HPDE6-E6E7 (cell line): ENCODE data around the gene DSTYK.
"Not testable (repeated sequence)": the region's sequence is repeated elsewhere in the genome, so short reads cannot be mapped to it uniquely, and the experiment has no call there.

Source experiments
- DNase-seq: peaks from one replicate; pipeline ENCODE4 v3.0.0; 2011; ENCODE audit warnings: missing footprints; ENCODE audit errors: extremely low spot score

Gene DSTYK

GRCh38 chr1:205220421-205220820, 8.9 kb upstream of the DSTYK start:
- DNase-seq = no peak

DNA sequence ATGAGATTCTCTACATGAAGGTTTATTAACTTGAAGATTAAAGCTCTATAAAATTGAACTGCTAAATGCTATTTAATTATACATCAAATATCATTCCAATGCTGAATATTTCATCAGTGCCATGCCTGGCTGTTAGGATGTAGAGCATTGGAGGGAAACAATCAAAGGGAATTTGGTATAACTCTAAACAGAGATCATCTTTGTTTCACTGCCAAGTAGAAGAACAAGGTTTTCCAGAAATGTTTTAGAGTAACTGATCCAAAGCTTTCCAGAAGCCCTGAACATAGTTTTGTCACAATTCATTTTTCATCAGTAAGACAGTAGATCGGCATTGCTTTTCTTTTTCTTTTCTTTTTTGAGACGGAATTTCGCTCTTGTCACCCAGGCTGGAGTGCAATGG, 5.9 kb upstream of the DSTYK start:
- DNase-seq = no peak

DNA sequence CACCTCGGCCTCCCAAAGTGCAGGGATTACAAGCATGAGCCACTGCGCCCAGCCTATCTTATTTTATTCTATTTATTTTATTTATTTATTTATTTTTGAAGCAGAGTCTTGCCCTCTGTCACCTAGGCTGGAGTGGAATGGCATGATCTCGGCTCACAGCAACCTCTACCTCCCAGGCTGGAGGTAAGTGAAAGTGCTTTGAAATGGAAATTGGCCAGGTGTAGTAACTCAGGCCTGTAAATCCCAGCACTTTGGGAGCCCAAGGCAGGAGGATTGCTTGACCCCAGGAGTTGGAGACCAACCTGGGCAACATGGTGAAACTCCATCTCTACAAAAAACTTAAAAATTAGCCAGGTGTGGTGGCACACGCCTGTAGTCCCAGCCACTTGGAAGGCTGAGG, 5.1 kb upstream of the DSTYK start:
- DNase-seq = no peak

DNA sequence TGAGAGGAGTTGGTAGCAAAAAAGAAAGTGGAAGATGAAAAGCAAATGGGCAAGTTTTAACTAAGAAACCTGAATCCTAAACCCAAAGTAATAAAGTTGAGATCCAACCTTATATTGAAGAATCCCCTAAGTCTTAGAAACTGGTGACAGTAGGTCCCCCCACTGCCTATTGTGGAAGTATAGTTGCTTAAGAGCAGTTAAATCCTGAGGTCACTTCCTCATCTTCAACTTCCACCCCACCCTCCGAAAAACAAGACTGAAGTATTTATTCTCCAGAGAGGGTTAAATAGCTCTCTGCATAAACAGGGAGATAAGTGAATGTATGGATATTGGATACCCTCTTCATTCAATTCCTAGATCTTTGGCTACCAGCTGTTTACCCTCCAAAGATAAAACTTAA, 3.3 kb upstream of the DSTYK start:
- no peak for DNase-seq

- no peak for DNase-seq
Measured at GRCh38 chr1:205211839-205212536, 486 bp upstream of the DSTYK start.

DNA sequence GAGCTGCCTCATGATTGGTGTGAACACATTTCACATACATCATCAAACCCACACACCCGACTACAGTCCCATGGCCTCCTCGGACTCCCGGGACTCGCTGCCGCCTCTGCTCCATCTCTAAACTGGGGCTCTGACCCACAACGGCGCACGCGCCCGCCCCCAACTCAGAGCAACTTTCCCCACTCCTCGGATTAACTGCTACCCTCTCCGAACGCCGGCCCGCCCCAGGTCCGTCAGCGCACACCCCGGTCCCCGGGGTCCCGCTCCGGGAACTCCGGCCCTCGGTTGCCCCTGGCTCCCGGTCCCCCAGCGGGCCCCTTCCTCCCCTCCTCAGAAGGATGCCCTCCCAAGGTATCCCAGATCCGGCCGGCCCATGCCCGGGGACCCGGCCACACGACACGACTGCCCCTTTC, 740 bp downstream of the DSTYK start:
- DNase-seq = no peak

GRCh38 chr1:205208811-205209210, 2.7 kb downstream of the DSTYK start:
- no peak for DNase-seq

GRCh38 chr1:205205055-205205454, 6.4 kb downstream of the DSTYK start:
- DNase-seq = no peak

DNA sequence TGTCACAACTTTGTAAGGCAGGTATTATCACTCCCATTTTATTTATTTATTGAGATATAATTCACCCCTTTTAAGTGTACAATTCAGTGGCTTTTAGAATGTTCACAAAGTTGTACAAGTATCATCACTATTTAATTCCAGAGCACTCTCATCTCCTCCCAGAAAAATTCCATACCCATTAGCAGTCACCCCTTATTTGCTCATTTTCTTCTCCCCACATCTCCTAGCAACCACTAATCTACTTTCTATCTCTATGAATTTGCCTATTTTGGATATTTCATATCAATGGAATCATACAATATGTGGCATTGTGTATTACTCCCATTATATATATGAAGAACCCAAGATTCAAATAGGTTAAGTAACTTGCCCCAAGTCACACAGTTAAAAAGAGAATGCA, 7.0 kb downstream of the DSTYK start:
- no peak for DNase-seq

DNA sequence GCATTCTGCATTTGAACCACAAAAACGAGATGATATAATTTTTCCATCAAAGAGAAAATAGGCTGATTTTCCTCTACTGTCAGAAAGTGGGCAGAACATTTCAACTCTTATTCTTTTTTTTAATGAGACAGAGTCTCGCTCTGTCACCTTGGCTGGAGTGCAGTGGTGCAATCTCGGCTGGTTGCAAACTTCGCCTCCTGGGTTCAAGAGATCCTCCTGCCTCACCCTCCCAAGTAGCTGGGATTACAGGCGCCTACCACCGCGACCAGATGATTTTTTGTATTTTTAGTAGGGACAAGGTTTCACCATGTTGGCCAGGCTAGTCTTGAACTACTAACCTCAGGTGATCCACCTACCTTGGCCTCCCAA, 11.6 kb downstream of the DSTYK start:
- DNase-seq = no peak

DNA sequence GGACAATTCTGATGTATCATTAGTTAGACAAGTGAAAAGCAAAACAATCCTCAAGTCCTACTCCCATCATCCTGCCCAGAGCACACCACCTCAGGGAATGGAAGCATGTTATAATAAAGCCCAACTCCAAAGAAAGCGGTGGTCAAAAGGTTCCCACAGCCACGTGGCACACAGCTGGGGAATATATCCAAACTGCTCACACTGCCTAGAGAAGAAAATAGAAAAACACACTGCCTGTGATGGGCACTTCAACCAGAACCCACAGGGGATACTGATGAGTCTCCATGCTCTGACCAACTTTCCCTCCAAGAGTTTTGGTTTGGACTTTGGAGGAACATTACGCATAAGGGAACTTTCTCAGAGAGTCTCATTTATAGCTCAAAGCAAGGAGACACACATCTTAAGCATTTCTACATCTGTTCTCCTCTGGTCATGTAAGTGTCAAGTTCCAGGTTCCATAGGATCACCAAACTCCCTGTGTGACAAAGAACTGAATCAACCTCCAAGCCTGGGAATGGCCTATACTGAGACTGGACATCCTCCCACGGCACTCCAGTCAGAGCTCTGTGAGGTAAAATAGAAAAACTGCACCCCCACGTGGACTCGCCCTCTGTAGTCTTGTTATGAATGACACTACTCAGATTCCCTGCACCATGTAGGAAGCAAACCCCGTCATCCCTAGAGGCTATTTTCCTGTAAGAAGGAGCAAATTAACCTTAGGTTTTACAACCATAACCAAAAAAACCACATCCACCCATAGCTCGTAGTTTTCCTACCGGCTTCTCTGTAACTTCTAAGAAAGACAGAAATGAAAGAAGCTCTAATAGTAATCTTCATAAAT, 12.2 kb downstream of the DSTYK start:
- DNase-seq = no peak

DNA sequence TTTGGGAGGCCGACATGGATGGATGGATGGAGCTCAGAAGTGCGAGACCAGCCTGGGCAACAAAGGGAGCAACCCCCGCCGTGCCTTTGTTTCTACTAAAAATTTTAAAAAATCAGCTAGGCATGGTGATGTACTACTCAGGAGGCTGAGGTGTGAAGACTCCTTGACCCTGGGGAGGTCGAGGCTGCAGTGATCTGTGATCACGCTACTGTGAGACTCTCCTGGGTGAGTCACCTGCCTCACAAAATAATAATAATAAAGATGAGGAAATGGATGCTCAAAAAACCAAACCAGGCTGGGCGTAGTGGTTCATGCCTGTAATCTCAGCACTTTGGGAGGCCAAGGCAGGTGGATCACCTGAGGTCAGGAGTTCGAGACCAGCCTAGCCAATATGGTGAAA, 19.2 kb downstream of the DSTYK start:
- DNase-seq = no peak

GRCh38 chr1:205191622-205192021, 19.9 kb downstream of the DSTYK start:
- DNase-seq = no peak

- DNase-seq = no peak
Measured at GRCh38 chr1:205190845-205191577, 20.5 kb downstream of the DSTYK start.

DNA sequence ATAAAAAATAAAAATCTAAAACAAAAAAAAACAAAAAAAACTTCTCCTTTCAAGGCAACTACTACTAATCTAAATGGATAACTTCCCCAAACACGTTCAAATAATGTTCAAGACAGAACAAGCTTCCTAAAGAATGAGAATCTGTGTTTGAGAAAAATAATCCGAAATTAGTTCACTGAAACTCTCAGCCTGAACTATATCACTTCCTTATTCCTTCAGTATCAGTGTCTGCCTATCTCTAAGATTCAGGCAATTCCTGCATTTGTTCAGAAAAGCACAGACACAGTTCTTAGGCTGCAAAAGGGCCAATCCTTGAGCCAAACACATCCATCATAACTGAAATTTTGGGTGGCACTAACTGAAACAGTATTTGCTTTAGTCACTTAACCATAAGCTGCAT, 22.4 kb downstream of the DSTYK start:
- no peak for DNase-seq

- no peak for DNase-seq
Measured at GRCh38 chr1:205188596-205188995, 22.9 kb downstream of the DSTYK start.

DNA sequence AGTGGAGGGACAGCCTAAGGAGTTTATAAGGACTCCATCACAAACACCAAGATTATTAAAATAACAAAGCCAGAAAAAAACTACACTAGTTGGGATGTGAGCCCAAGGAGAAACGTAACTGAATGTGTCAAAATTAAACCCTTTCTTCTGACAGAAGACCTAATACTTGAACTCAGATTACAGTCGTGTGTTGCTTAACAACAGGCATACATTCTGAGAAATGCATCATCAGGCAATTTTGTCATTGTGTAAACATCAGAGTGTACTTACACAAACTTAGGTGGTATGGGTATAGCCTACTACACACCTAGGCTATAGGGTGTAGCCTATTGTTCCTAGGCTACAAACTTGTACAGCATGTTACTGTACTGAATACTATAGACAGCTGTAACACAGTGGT, 23.4 kb downstream of the DSTYK start:
- DNase-seq = no peak

DNA sequence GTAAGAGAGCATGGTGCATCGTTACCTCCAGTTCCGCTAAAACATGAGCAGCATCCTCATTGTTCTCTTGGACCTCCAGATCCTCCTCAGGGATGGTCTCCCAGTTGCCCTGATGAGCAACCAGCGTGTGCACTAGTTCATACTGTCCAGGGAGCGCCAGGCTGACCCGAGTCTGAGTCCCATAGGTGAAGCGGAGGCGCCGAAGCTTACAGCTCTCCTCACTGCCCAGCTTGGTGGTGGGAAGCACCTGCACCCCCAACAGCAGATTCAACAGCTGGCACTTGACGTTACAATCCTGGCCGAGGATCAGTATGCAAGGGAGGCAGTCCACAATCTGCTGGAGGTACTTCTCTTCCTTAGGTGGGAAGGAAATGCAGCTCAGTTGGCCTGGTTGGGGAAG, 24.1 kb downstream of the DSTYK start:
- no peak for DNase-seq

GRCh38 chr1:205186191-205186590, 25.3 kb downstream of the DSTYK start:
- DNase-seq = no peak

- no peak for DNase-seq
Measured at GRCh38 chr1:205183676-205184335, 27.7 kb downstream of the DSTYK start.

DNA sequence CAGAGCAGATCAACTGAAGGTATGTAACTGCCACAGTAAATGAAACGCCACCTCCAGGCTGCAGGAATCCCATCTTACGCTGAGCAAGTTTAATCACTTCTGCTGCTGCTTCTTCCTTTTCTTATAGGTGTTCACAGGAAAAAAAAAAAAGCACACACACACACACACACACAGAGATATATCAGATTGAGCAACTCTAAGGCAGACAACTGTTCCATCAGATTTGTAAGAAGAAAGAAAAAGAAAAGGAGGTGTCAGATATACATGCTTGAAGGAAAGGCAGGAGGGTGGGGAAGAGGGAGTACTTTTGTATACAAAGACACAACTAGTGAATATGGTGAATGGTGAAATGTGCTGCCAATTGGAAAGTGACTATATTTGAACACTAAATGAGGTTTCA, 28.6 kb downstream of the DSTYK start:
- no peak for DNase-seq

- not testable (repeated sequence) for DNase-seq
Measured at GRCh38 chr1:205180331-205180730, 31.2 kb downstream of the DSTYK start.
